GM12865 (cell line): ENCODE results near the gene KRT6A.
A peak's percentile ranks its signal among the peaks of the same experiment; 100 is the strongest.

ENCODE experiments used
- DNase-seq: peaks from one replicate; pipeline ENCODE4 v3.0.0; 2010; ENCODE audit warnings: low read depth
- H3K4me3 ChIP-seq: 2 replicates; pipeline ENCODE4 v1.5.1; 2011; ENCODE audit warnings: mild to moderate bottlenecking, low read depth, low read length, control low read depth
- TF ChIP-seq, protein P1 (sequence below): IDR thresholded peaks from 2 replicates; pipeline ENCODE4 v1.5.1; 2011; ENCODE audit warnings: low read length, control low read depth, low read depth, inconsistent platforms; ENCODE audit not compliant: insufficient read depth; ENCODE audit errors: missing control alignments

KRT6A gene

DNA sequence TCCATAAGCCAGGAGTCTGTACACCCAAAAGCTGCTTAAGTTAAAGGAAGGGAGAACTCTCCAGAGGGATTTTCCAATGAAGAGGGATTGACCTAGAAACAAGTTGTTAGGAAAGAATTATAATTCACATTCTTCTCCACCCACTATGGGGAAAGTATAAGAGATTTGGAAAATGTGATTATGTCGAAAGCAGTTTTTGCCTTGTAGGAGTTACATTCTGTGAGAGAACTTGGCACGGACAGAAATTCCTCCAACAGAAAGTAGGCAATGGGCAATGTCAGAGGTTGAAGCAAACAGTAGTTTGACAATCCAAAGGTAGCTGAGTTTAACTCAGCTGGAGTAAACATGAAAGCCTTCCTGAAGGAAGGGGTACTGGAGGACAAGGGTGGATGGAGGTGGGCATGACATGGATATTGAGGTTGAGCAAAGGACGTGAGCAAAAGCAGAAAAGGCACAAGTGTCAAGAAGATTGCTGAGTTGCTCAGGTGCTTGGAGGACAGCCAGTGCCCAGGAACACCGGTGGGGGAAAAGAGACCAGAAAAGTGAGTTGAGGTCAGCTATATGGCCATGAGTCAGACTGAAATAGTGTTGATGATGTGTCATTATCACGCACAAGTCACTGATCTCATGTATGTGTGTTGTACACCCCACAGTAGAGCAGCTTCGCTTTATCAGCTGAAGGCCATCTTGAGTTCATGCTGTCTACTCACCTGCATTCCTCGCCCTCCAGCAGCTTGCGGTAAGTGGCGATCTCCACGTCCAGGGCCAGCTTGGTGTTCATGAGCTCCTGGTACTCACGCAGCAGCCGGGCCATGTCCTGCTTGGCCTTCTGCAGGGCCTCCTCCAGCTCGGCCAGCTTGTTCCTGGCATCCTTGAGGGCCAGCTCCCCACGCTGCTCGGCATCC is 23.1 kb upstream of the KRT6A start:
- no peak for DNase-seq
- TF ChIP-seq, protein P1, sequence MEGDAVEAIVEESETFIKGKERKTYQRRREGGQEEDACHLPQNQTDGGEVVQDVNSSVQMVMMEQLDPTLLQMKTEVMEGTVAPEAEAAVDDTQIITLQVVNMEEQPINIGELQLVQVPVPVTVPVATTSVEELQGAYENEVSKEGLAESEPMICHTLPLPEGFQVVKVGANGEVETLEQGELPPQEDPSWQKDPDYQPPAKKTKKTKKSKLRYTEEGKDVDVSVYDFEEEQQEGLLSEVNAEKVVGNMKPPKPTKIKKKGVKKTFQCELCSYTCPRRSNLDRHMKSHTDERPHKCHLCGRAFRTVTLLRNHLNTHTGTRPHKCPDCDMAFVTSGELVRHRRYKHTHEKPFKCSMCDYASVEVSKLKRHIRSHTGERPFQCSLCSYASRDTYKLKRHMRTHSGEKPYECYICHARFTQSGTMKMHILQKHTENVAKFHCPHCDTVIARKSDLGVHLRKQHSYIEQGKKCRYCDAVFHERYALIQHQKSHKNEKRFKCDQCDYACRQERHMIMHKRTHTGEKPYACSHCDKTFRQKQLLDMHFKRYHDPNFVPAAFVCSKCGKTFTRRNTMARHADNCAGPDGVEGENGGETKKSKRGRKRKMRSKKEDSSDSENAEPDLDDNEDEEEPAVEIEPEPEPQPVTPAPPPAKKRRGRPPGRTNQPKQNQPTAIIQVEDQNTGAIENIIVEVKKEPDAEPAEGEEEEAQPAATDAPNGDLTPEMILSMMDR: no peak
- H3K4me3 ChIP-seq: no peak overlapping the region

DNA sequence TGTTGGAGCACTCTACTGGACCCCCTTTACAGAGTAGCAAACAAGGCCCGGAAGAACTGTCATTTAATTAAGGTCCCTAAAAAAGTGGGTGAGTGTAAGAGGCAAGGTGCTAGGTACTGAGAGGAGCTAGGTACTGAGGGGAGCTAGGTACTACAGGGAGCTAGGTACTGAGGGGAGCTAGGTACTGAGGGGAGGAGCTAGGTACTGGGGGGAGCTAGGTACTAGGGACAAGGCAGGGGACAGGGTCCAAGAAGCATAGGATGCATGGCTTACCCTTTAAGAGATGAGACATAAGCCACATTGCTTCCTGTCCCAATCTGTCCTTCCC is 22.2 kb upstream of the KRT6A start:
- TF ChIP-seq, protein P1: no peak
- DNase-seq: no peak
- H3K4me3 ChIP-seq: no peak overlapping the region

- no peak overlapping the region for H3K4me3 ChIP-seq
- TF ChIP-seq, protein P1: no peak
- DNase-seq: no peak
Measured at GRCh38 chr12:52514471-52515318, 21.6 kb upstream of the KRT6A start.

DNA sequence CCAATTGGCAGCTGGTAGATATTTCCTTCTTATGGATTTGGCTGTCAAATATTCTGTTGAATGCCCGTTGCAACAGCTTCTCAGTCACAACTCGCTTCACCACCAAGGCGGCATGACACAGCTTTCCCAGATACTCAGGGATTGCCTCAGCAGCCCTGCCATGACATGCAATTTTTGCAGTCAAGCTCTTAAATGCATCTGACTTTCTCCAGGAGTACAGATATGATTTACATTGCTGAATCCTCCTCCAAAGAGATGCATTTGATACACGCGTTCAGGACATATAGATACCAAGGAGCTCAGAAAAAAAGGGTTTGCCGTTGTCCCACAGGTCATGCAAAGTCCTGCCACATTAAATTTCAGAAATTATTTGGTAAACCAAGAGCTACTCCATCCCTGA is 20.7 kb upstream of the KRT6A start:
- TF ChIP-seq, protein P1: no peak
- no peak overlapping the region for H3K4me3 ChIP-seq
- no peak for DNase-seq

DNA sequence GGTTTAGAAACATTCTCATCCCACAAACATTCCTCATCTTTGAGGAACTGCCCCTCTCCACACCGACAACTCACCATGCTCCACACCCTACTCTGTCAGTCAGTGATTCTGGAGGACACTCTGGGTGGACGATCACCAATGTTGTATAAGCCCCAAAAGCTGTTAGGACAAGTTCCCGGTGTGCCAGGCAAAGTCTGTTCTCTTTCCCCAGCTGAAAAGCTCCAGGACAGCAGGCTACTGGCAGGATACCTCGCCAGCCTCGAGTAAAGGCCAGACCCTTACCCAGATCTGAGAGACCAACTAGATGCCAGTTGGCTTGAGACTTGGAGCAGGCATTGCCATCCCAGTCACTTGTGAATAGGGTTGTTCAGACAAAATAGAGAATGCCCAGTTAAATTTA is 15.2 kb upstream of the KRT6A start:
- H3K4me3 ChIP-seq: no peak overlapping the region
- DNase-seq: no peak
- TF ChIP-seq, protein P1: no peak

GRCh38 chr12:52506858-52507715 is 14.0 kb upstream of the KRT6A start:
- TF ChIP-seq, protein P1: peak; percentile 41
- no peak overlapping the region for H3K4me3 ChIP-seq
- DNase-seq: peak; percentile 27
